Activated gamma-delta T cell treated with anti-CD3 and anti-CD28 coated beads, Interleukin-2, amount 50 U/mL, for 16 hours (primary cell): Measurements from ENCODE around the gene SIGLEC10.

Experiments
- DNase-seq: peaks from one replicate; pipeline ENCODE4 v3.0.0-alpha.2; 2020; ENCODE audit warnings: low read depth

SIGLEC10 gene

GRCh38 chr19:51365211-51365964 lies 52.1 kb downstream of the SIGLEC10 start:
- DNase-seq = no peak

GRCh38 chr19:51364200-51365106 lies 53.0 kb downstream of the SIGLEC10 start:
- no peak for DNase-seq

- no peak for DNase-seq
Measured at GRCh38 chr19:51361239-51361638, 56.2 kb downstream of the SIGLEC10 start.
